Neural cell (in vitro differentiated cells): ENCODE data around the gene SAMD10. TPM values are rescaled to one million over a fixed set of nuclear protein-coding genes. Genes with fewer than 3 reads are reported as not detected.

Experiments
- H2AFZ ChIP-seq: fragments of 200-600, 300-800 bp; sonication (generic), shearing (Covaris generic); 2 replicates; pipeline ENCODE4 v1.6.0; 2014; ENCODE audit warnings: low read depth, mild to moderate bottlenecking, antibody characterized with exemption, low read length, moderate library complexity
- H3F3A ChIP-seq: fragments of 200-600 bp; shearing (Covaris generic); 2 replicates; pipeline ENCODE4 v1.6.1; 2016; ENCODE audit warnings: mild to moderate bottlenecking, moderate library complexity, mixed read lengths, antibody characterized with exemption, low read length; ENCODE audit not compliant: insufficient read depth, poor library complexity, severe bottlenecking
- H3K27ac ChIP-seq: fragments of 200-600, 300-800 bp; sonication (generic), shearing (Covaris generic); 2 replicates; pipeline ENCODE4 v1.5.1; 2014; ENCODE audit warnings: mild to moderate bottlenecking, low read length, moderate library complexity
- H3K27me3 ChIP-seq: fragments of 300-800, 200-600 bp; sonication (generic), shearing (Covaris generic); 2 replicates; pipeline ENCODE4 v1.6.0; 2014; ENCODE audit warnings: mild to moderate bottlenecking, low read depth, low read length, moderate library complexity; ENCODE audit not compliant: insufficient read depth
- H3K36me3 ChIP-seq: fragments of 300-800, 200-600 bp; sonication (generic), shearing (Covaris generic); 2 replicates; pipeline ENCODE4 v1.5.1; 2014; ENCODE audit warnings: mild to moderate bottlenecking, antibody characterized with exemption, low read length, moderate library complexity; ENCODE audit not compliant: insufficient read depth
- H3K4me2 ChIP-seq: fragments of 300-800, 200-600 bp; sonication (generic), shearing (Covaris generic); 2 replicates; pipeline ENCODE4 v1.6.0; 2014; ENCODE audit warnings: mild to moderate bottlenecking, low read length
- H3K4me3 ChIP-seq: fragments of 300-800, 200-600 bp; sonication (generic), shearing (Covaris generic); 2 replicates; pipeline ENCODE4 v1.5.1; 2014; ENCODE audit warnings: mild to moderate bottlenecking, low read length, moderate library complexity
- H3K79me2 ChIP-seq: fragments of 200-600 bp; shearing (Covaris generic); replicated peaks from 2 replicates; pipeline ENCODE4 v1.6.0; 2014; ENCODE audit warnings: mild to moderate bottlenecking, low read length, moderate library complexity; ENCODE audit not compliant: insufficient read depth
- H3K9ac ChIP-seq: fragments of 300-800, 200-600 bp; sonication (generic), shearing (Covaris generic); 2 replicates; pipeline ENCODE4 v1.6.1; 2016; ENCODE audit warnings: mild to moderate bottlenecking, low read length, mixed read lengths
- H3K9me2 ChIP-seq: fragments of 200-600 bp; shearing (Covaris generic); 2 replicates; pipeline ENCODE4 v1.6.1; 2016; ENCODE audit warnings: mild to moderate bottlenecking, low read length, mixed read lengths; ENCODE audit not compliant: insufficient read depth
- H3K9me3 ChIP-seq: fragments of 200-600, 300-800 bp; sonication (generic), shearing (Covaris generic); 2 replicates; pipeline ENCODE4 v1.6.1; 2016; ENCODE audit warnings: mild to moderate bottlenecking, mixed run types, low read length, moderate library complexity, mixed read lengths
- H4K20me1 ChIP-seq: fragments of 200-600 bp; shearing (Covaris generic); 2 replicates; pipeline ENCODE4 v1.6.1; 2016; ENCODE audit warnings: mild to moderate bottlenecking, mixed run types; ENCODE audit not compliant: insufficient read depth
- EP300 ChIP-seq: fragments of 450-650 bp; conservative IDR thresholded peaks from 2 replicates; pipeline ENCODE4 v1.6.1; 2014; ENCODE audit warnings: antibody characterized with exemption, mild to moderate bottlenecking, moderate library complexity; ENCODE audit not compliant: poor library complexity, severe bottlenecking
- EZH2 ChIP-seq: fragments of 200-600, 300-800 bp; shearing (Covaris generic), sonication (generic); IDR thresholded peaks from 2 replicates; pipeline ENCODE4 v1.6.1; 2014; ENCODE audit warnings: antibody characterized with exemption, low read length, borderline replicate concordance, mild to moderate bottlenecking; ENCODE audit not compliant: insufficient read depth, poor library complexity, severe bottlenecking
- MXI1 ChIP-seq: fragments of 450-650 bp; conservative IDR thresholded peaks from 2 replicates; pipeline ENCODE4 v1.6.1; 2014; ENCODE audit warnings: antibody characterized with exemption, mild to moderate bottlenecking; ENCODE audit not compliant: poor library complexity, severe bottlenecking
- POLR2AphosphoS5 ChIP-seq: IDR thresholded peaks from 2 replicates; pipeline ENCODE4 v1.6.1; 2012
- RAD21 ChIP-seq: fragments of 450-650 bp; conservative IDR thresholded peaks from 2 replicates; pipeline ENCODE4 v1.6.1; 2014; ENCODE audit warnings: antibody characterized with exemption, mild to moderate bottlenecking, moderate library complexity
- SMC3 ChIP-seq: fragments of 450-650 bp; conservative IDR thresholded peaks from 2 replicates; pipeline ENCODE4 v1.6.1; 2014; ENCODE audit warnings: antibody characterized with exemption, mild to moderate bottlenecking, moderate library complexity; ENCODE audit not compliant: poor library complexity
- TAF1 ChIP-seq: IDR thresholded peaks from 2 replicates; pipeline ENCODE4 v1.6.1; 2012; ENCODE audit warnings: low read depth
- polyA plus RNA-seq: library from polyadenylated mRNA; depleted of rRNA; stranded (reverse); fragments of >200 nt; gene quantifications from 2 replicates; pipeline ENCODE4 v1.2.3, GENCODE V29; 2014
- TF ChIP-seq, protein P1 (sequence below): fragments of 450-650 bp; IDR thresholded peaks from 2 replicates; pipeline ENCODE4 v1.5.1; 2014; ENCODE audit warnings: antibody characterized with exemption, mild to moderate bottlenecking, moderate library complexity; ENCODE audit not compliant: poor library complexity, severe bottlenecking
- TF ChIP-seq, protein P2 (sequence below): IDR thresholded peaks from 2 replicates; pipeline ENCODE4 v1.6.1; 2012; ENCODE audit warnings: borderline replicate concordance

Gene SAMD10
- polyA plus RNA-seq, 1 donor from 2014 or later, result 23.3 TPM

DNA sequence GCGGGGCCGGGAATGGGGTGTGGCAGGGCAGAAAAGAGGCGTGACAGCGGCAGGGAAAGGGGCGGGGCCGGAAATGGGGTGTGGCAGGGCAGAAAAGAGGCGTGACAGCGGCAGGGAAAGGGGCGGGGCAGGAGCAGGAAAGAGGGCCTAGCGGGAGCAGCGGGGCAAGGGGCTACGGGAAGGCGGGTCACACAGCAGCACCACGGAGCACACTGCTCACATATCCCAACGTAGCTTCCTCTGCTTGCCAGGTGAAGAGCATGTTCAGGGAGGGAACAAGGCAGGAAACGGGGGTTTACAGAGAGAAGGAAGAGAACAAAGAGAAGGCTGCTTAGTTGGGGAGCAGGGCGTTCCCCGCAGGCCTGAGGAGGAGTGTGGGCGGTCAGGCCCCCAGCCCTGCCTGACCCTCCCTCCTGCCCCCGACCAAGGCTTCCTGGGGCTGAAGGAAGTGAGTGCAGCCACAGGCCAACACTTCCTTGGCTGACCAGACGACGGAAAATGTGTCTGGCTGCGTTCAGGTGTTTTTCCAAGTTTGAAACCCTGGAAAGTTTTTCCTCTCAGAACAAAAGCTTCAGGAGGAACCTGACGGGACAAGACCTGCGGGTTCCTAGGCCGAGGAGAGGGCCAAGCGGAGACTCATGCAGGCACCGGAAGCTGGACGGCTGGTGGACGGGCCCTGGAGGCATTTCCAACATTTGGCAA is 37.0 kb downstream of the SAMD10 start:
- Histone ChIP-seq H3K27ac (no peak overlapping the region), H3K27me3 (no peaks in the 10 kb centered on the region), H3K36me3 (no peaks in the 10 kb centered on the region), H3K79me2 (peaks cover 4% of the 10 kb centered on the region), H3K9ac (no peak overlapping the region), H4K20me1 (no peaks in the 10 kb centered on the region), H3K9me2 (no peaks in the 10 kb centered on the region), H3K4me3 (no peak overlapping the region), H2AFZ (no peak overlapping the region), H3F3A (no peaks in the 10 kb centered on the region), H3K9me3 (no peaks in the 10 kb centered on the region), H3K4me2 (no peak overlapping the region)
- TF ChIP-seq MXI1 (no peak), EZH2 (no peak), SMC3 (no peak), EP300 (no peak), TAF1 (no peak), RAD21 (no peak), POLR2AphosphoS5 (no peak)
- TF ChIP-seq, protein P1, sequence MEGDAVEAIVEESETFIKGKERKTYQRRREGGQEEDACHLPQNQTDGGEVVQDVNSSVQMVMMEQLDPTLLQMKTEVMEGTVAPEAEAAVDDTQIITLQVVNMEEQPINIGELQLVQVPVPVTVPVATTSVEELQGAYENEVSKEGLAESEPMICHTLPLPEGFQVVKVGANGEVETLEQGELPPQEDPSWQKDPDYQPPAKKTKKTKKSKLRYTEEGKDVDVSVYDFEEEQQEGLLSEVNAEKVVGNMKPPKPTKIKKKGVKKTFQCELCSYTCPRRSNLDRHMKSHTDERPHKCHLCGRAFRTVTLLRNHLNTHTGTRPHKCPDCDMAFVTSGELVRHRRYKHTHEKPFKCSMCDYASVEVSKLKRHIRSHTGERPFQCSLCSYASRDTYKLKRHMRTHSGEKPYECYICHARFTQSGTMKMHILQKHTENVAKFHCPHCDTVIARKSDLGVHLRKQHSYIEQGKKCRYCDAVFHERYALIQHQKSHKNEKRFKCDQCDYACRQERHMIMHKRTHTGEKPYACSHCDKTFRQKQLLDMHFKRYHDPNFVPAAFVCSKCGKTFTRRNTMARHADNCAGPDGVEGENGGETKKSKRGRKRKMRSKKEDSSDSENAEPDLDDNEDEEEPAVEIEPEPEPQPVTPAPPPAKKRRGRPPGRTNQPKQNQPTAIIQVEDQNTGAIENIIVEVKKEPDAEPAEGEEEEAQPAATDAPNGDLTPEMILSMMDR, result no peak
- TF ChIP-seq, protein P2, sequence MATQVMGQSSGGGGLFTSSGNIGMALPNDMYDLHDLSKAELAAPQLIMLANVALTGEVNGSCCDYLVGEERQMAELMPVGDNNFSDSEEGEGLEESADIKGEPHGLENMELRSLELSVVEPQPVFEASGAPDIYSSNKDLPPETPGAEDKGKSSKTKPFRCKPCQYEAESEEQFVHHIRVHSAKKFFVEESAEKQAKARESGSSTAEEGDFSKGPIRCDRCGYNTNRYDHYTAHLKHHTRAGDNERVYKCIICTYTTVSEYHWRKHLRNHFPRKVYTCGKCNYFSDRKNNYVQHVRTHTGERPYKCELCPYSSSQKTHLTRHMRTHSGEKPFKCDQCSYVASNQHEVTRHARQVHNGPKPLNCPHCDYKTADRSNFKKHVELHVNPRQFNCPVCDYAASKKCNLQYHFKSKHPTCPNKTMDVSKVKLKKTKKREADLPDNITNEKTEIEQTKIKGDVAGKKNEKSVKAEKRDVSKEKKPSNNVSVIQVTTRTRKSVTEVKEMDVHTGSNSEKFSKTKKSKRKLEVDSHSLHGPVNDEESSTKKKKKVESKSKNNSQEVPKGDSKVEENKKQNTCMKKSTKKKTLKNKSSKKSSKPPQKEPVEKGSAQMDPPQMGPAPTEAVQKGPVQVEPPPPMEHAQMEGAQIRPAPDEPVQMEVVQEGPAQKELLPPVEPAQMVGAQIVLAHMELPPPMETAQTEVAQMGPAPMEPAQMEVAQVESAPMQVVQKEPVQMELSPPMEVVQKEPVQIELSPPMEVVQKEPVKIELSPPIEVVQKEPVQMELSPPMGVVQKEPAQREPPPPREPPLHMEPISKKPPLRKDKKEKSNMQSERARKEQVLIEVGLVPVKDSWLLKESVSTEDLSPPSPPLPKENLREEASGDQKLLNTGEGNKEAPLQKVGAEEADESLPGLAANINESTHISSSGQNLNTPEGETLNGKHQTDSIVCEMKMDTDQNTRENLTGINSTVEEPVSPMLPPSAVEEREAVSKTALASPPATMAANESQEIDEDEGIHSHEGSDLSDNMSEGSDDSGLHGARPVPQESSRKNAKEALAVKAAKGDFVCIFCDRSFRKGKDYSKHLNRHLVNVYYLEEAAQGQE, result no peak

DNA sequence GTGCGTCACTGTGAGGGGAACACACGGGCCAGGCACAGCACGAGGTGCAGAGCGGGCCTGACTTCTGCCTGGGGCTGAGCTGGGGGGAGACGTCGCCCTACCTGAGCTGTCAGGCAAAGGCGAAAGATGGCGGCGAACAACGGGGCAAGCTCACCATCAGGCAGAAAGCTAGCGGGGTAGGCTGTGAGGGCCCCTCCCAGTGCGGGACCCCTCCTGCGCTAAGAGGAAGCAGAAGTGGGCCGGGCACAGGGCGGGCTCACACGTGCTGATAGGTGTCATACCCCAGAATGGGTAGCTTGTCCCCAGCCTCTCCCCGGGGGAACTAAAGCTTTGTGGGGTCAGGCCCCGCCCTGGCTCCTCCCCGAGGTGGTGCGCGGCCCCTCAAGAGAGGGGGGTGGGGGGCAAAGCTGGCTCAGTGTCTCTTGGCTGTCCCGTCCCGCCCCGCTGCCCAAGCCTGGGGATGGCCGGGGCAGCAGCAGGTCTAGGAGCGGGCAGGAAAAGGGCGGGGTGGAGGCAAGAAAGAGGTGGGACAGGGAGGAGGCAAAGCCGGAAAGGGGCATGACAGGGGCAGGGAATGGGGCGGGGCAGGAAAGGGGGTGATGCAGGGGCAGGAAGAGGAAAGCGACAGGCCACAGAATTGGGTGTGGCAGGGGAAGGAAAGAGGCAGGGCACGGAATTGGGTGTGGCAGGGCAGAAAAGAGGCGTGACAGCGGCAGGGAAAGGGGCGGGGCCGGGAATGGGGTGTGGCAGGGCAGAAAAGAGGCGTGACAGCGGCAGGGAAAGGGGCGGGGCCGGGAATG is 38.0 kb downstream of the SAMD10 start:
- Histone ChIP-seq H3K79me2 (peaks cover 1% of the 10 kb centered on the region), H3F3A (no peaks in the 10 kb centered on the region), H3K4me2 (no peak overlapping the region), H4K20me1 (no peaks in the 10 kb centered on the region), H3K27me3 (no peaks in the 10 kb centered on the region), H3K9ac (no peak overlapping the region), H3K9me3 (no peaks in the 10 kb centered on the region), H3K36me3 (no peaks in the 10 kb centered on the region), H3K9me2 (no peaks in the 10 kb centered on the region), H3K4me3 (no peak overlapping the region), H3K27ac (no peak overlapping the region), H2AFZ (no peak overlapping the region)
- TF ChIP-seq EP300 (no peak), MXI1 (no peak), TAF1 (no peak), RAD21 (no peak), EZH2 (no peak), SMC3 (no peak)
- TF ChIP-seq, protein P2, result no peak
- TF ChIP-seq, protein P1, result no peak
